GM12878 (cell line): Measurements from ENCODE around the gene PCK1.

Source experiments
- POLR2A ChIP-seq: IDR thresholded peaks from 2 replicates; pipeline ENCODE4 v1.6.1; 2011; ENCODE audit warnings: low read depth, mild to moderate bottlenecking, low read length
- RBBP5 ChIP-seq: fragments of 200-600 bp; sonication (generic); conservative IDR thresholded peaks from 2 replicates; pipeline ENCODE4 v1.6.1; 2016
- SRF ChIP-seq, 2 experiments: IDR thresholded peaks; 2 replicates each; pipeline ENCODE4 v1.6.1; 2011; ENCODE audit warnings: low read depth in 2 of 2, low read length in 2 of 2, mild to moderate bottlenecking in 1 of 2, moderate library complexity in 1 of 2
- YY1 ChIP-seq: IDR thresholded peaks from 2 replicates; pipeline ENCODE4 v1.6.1; 2011; ENCODE audit warnings: low read depth, mild to moderate bottlenecking, low read length

DNA sequence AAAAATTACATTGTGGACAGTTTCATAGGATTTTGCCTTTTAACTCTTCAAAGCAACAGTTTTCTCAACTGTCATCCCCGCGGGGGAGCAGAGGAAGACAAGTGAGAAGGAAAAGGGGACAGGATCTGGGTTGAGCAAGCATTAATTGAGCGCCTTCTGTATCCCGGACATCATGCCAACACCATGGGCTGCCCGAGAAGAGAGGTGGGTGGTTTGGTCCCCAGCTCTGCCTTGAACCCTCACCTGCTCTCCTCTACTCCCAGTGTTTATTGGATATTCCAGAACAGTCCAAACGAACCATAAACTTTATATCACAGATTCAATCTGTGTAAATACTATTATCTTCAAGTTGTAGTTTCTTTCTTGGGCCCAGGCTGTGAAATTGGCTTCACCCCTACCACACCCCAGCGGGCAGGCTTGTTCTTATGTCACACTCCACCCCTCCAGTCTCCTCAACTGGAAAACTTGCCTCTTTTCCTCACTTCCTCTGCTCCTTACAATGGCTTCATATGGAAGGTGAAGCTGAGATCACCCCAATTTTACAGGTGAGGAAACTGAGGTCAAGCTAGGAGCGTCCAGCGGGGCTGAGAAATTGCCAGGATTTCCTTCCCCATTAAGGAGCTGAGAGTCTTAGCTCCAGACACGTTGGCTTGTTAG lies 6.0 kb downstream of the PCK1 start:
- TF ChIP-seq YY1: no peak
- no peak for TF ChIP-seq SRF (IDR thresholded peaks at IDR 0.05; ENCODE audit: low read depth in 2 of 2, low read length in 2 of 2)
- TF ChIP-seq RBBP5: no peak
- TF ChIP-seq POLR2A: no peak
